ENCODE results near the gene NELL1. TPM values are rescaled to one million over a fixed set of nuclear protein-coding genes. Genes with fewer than 3 reads are reported as not detected.

NELL1 gene
- total RNA-seq, 1 donor from 2014 or later, result not detected

DNA sequence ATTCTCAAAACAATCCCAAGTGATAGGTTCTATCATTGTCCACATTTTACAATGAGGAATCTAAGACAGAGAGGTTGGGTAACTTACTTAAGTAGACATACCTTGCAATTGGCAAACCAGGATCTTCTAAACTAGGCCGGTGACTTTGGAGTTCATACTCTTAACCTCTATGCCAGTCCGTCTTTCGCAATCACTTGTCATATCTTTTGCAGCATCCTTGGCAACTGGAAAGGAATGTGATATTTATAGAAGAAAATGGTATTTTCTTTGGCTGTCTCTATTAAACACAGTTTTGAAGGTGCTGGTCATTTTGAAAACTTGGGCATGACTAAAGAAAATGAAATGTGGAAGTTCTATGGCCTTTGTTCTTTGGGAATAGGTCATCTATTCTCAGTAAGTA, 556.5 kb downstream of the NELL1 start:
- DNase-seq (ENCODE audit: low spot score), result no peak
- Histone ChIP-seq H3K27ac (no peak overlapping the region), H3K9ac (no peak overlapping the region), H3K79me2 (ENCODE audit: low read depth) (no peaks in the 10 kb centered on the region), H3K27me3 (no peaks in the 10 kb centered on the region), H3K4me2 (no peak overlapping the region), H3K4me1 (no peaks in the 10 kb centered on the region), H3F3A (ENCODE audit: low read depth) (no peaks in the 10 kb centered on the region), H3K4me3 (no peak overlapping the region), H3K36me3 (no peaks in the 10 kb centered on the region), H4K20me1 (ENCODE audit: low read depth) (no peaks in the 10 kb centered on the region), H3K9me3 (ENCODE audit: low read depth) (no peaks in the 10 kb centered on the region), H2AFZ (replicated peaks) (no peak overlapping the region)
- Mint-ChIP-seq H3K36me3 (peaks cover 6% of the 10 kb centered on the region), H3K9me3 (peaks cover under 1% of the 10 kb centered on the region), H3K27ac (no peak overlapping the region), H3K4me1 (peaks cover 2% of the 10 kb centered on the region), H3K27me3 (ENCODE audit: insufficient read depth, low read depth) (no peaks in the 10 kb centered on the region), H3K4me3 (no peak overlapping the region)
- TF ChIP-seq, protein P1, sequence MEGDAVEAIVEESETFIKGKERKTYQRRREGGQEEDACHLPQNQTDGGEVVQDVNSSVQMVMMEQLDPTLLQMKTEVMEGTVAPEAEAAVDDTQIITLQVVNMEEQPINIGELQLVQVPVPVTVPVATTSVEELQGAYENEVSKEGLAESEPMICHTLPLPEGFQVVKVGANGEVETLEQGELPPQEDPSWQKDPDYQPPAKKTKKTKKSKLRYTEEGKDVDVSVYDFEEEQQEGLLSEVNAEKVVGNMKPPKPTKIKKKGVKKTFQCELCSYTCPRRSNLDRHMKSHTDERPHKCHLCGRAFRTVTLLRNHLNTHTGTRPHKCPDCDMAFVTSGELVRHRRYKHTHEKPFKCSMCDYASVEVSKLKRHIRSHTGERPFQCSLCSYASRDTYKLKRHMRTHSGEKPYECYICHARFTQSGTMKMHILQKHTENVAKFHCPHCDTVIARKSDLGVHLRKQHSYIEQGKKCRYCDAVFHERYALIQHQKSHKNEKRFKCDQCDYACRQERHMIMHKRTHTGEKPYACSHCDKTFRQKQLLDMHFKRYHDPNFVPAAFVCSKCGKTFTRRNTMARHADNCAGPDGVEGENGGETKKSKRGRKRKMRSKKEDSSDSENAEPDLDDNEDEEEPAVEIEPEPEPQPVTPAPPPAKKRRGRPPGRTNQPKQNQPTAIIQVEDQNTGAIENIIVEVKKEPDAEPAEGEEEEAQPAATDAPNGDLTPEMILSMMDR (IDR thresholded peaks at IDR 0.05), result no peak
- TF ChIP-seq EZH2phosphoT487 (IDR thresholded peaks at IDR 0.05) (no peak), EZH2 (IDR thresholded peaks at IDR 0.05) (no peak)

- Histone ChIP-seq H2AFZ (replicated peaks) (peak overlapping the region; percentile 68), H3K27me3 (no peaks in the 10 kb centered on the region), H3F3A (ENCODE audit: low read depth) (no peaks in the 10 kb centered on the region), H4K20me1 (ENCODE audit: low read depth) (no peaks in the 10 kb centered on the region), H3K36me3 (no peaks in the 10 kb centered on the region), H3K4me3 (no peak overlapping the region), H3K4me1 (no peaks in the 10 kb centered on the region), H3K9me3 (ENCODE audit: low read depth) (no peaks in the 10 kb centered on the region), H3K27ac (no peak overlapping the region), H3K4me2 (no peak overlapping the region), H3K9ac (no peak overlapping the region), H3K79me2 (ENCODE audit: low read depth) (no peaks in the 10 kb centered on the region)
- Mint-ChIP-seq H3K27me3 (ENCODE audit: insufficient read depth, low read depth) (no peaks in the 10 kb centered on the region), H3K4me1 (peaks cover 2% of the 10 kb centered on the region), H3K27ac (no peak overlapping the region), H3K4me3 (no peak overlapping the region), H3K36me3 (peaks cover 6% of the 10 kb centered on the region), H3K9me3 (no peaks in the 10 kb centered on the region)
- TF ChIP-seq EZH2 (IDR thresholded peaks at IDR 0.05), result no peak
- TF ChIP-seq EZH2phosphoT487 (IDR thresholded peaks at IDR 0.05), result no peak
- TF ChIP-seq, protein P1 (IDR thresholded peaks at IDR 0.05), result no peak
- DNase-seq (ENCODE audit: low spot score), result no peak
Observed at GRCh38 chr11:21229224-21229623, 559.8 kb downstream of the NELL1 start.

DNA sequence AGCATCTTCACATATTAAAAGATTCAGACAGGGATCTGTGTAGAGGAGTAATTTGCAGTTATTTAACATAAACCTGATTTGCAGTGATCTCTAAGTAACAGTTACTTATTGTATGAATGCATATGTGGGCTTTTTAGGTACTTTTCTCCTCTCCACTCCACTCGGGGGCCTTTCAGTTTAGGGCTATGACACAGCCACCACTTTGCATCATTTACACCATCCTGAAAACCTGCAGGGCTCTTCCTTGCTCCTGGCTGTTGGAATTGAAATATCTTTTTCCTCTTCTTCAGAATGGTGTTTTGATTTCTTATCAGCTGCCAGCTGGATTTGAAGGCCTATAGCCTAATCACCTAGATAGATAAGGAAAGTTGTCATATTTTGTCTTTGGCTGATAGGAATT, 580.8 kb downstream of the NELL1 start:
- H3K27me3 ChIP-seq, result no peaks in the 10 kb centered on the region
- no peaks in the 10 kb centered on the region for H3K4me1 ChIP-seq
- no peak for TF ChIP-seq EZH2phosphoT487 (IDR thresholded peaks at IDR 0.05)
- no peak for TF ChIP-seq EZH2 (IDR thresholded peaks at IDR 0.05)
- TF ChIP-seq, protein P1 (IDR thresholded peaks at IDR 0.05), result no peak
- no peak overlapping the region for H3K27ac ChIP-seq
- DNase-seq (ENCODE audit: low spot score), result no peak
- no peaks in the 10 kb centered on the region for H3K9me3 ChIP-seq (ENCODE audit: low read depth)
- no peaks in the 10 kb centered on the region for H3K79me2 ChIP-seq (ENCODE audit: low read depth)
- H3K4me3 Mint-ChIP-seq, result no peak overlapping the region
- H3K9me3 Mint-ChIP-seq, result no peaks in the 10 kb centered on the region
- H3F3A ChIP-seq (ENCODE audit: low read depth), result no peaks in the 10 kb centered on the region
- no peaks in the 10 kb centered on the region for H3K27me3 Mint-ChIP-seq (ENCODE audit: insufficient read depth, low read depth)
- H3K4me3 ChIP-seq, result no peak overlapping the region
- no peak overlapping the region for H3K27ac Mint-ChIP-seq
- no peaks in the 10 kb centered on the region for H3K36me3 Mint-ChIP-seq
- H3K4me1 Mint-ChIP-seq, result no peaks in the 10 kb centered on the region
- H4K20me1 ChIP-seq (ENCODE audit: low read depth), result no peaks in the 10 kb centered on the region
- no peak overlapping the region for H3K9ac ChIP-seq
- no peaks in the 10 kb centered on the region for H3K36me3 ChIP-seq
- no peak overlapping the region for H3K4me2 ChIP-seq
- H2AFZ ChIP-seq (replicated peaks), result no peak overlapping the region

All from neural progenitor cell (in vitro differentiated cells).